ENCODE measurements around the gene PCDHGB4.

Gene PCDHGB4

GRCh38 chr5:141359790-141360426 lies 27.6 kb upstream of the PCDHGB4 start, which contains the start of gene PCDHGB2:
Gene PCDHGB2 (plus strand): TSS chr5:141359994. CDS start chr5:141360136, 142 bp downstream.
- Histone ChIP-seq H3K36me3 (replicated peaks; ENCODE audit: insufficient read depth, low read length) (no peaks in the 10 kb centered on the region), H3K4me2 (ENCODE audit: low read depth, low read length) (peak within 1 kb of the TSS; percentile 46), H4K20me1 (ENCODE audit: insufficient read depth, low read length) (no peaks in the 10 kb centered on the region), H3K9me2 (replicated peaks; ENCODE audit: insufficient read depth, low read length) (no peaks in the 10 kb centered on the region), H3F3A (ENCODE audit: insufficient read depth, low read length) (no peaks in the 10 kb centered on the region), H3K9ac (ENCODE audit: low read length) (no peak within 1 kb of the TSS), H3K4me1 (ENCODE audit: low read length) (no peaks in the 10 kb centered on the region), H3K4me3 (ENCODE audit: low read length) (peak within 1 kb of the TSS; percentile 48), H3K27me3 (replicated peaks; ENCODE audit: insufficient read depth, low read length) (no peaks in the 10 kb centered on the region; the same call in 1 of the 2 replicates), H3K9me3 (replicated peaks; ENCODE audit: insufficient read depth, low read length) (no peaks in the 10 kb centered on the region), H3K79me2 (ENCODE audit: low read length) (no peaks in the 10 kb centered on the region), H2AFZ (ENCODE audit: low read length) (peak within 1 kb of the TSS; percentile 55; the same call in 1 of the 2 replicates), H3K27ac (ENCODE audit: low read length) (no peak within 1 kb of the TSS)
- TF ChIP-seq EZH2 (optimal IDR thresholded peaks at IDR 0.05; ENCODE audit: low read depth, low read length) (no peak), CTCF (IDR thresholded peaks at IDR 0.05; ENCODE audit: low read length) (peak; percentile 46), EZH2phosphoT487 (IDR thresholded peaks at IDR 0.05; ENCODE audit: low read length) (no peak)
- peak; percentile 50 for DNase-seq

- Histone ChIP-seq H3K4me3 (ENCODE audit: low read length) (no peak overlapping the region), H2AFZ (ENCODE audit: low read length) (no peak overlapping the region), H3K79me2 (ENCODE audit: low read length) (no peaks in the 10 kb centered on the region), H3K36me3 (replicated peaks; ENCODE audit: insufficient read depth, low read length) (no peaks in the 10 kb centered on the region), H3K27me3 (replicated peaks; ENCODE audit: insufficient read depth, low read length) (no peaks in the 10 kb centered on the region; the same call in 1 of the 2 replicates), H3K4me2 (ENCODE audit: low read depth, low read length) (no peak overlapping the region), H3K9me2 (replicated peaks; ENCODE audit: insufficient read depth, low read length) (no peaks in the 10 kb centered on the region), H4K20me1 (ENCODE audit: insufficient read depth, low read length) (no peaks in the 10 kb centered on the region), H3F3A (ENCODE audit: insufficient read depth, low read length) (no peaks in the 10 kb centered on the region), H3K4me1 (ENCODE audit: low read length) (no peaks in the 10 kb centered on the region), H3K9ac (ENCODE audit: low read length) (no peak overlapping the region), H3K9me3 (replicated peaks; ENCODE audit: insufficient read depth, low read length) (no peaks in the 10 kb centered on the region), H3K27ac (ENCODE audit: low read length) (no peak overlapping the region)
- no peak for DNase-seq
- TF ChIP-seq CTCF (IDR thresholded peaks at IDR 0.05; ENCODE audit: low read length), result no peak
- no peak for TF ChIP-seq EZH2phosphoT487 (IDR thresholded peaks at IDR 0.05; ENCODE audit: low read length)
- TF ChIP-seq EZH2 (optimal IDR thresholded peaks at IDR 0.05; ENCODE audit: low read depth, low read length), result no peak
Measured at GRCh38 chr5:141360685-141361084, 26.8 kb upstream of the PCDHGB4 start.

- H3K9ac ChIP-seq (ENCODE audit: low read length), result no peak overlapping the region
- TF ChIP-seq EZH2 (optimal IDR thresholded peaks at IDR 0.05; ENCODE audit: low read depth, low read length) (no peak), CTCF (IDR thresholded peaks at IDR 0.05; ENCODE audit: low read length) (no peak), EZH2phosphoT487 (IDR thresholded peaks at IDR 0.05; ENCODE audit: low read length) (no peak)
- H4K20me1 ChIP-seq (ENCODE audit: insufficient read depth, low read length), result no peaks in the 10 kb centered on the region
- no peak overlapping the region for H3K4me3 ChIP-seq (ENCODE audit: low read length)
- no peaks in the 10 kb centered on the region for H3K9me2 ChIP-seq (replicated peaks; ENCODE audit: insufficient read depth, low read length)
- no peaks in the 10 kb centered on the region for H3K9me3 ChIP-seq (replicated peaks; ENCODE audit: insufficient read depth, low read length)
- no peak overlapping the region for H3K27ac ChIP-seq (ENCODE audit: low read length)
- H3K36me3 ChIP-seq (replicated peaks; ENCODE audit: insufficient read depth, low read length), result no peaks in the 10 kb centered on the region
- H3K4me1 ChIP-seq (ENCODE audit: low read length), result no peaks in the 10 kb centered on the region
- H3K27me3 ChIP-seq (replicated peaks; ENCODE audit: insufficient read depth, low read length), result no peaks in the 10 kb centered on the region; the same call in none of the 2 replicates
- no peaks in the 10 kb centered on the region for H3F3A ChIP-seq (ENCODE audit: insufficient read depth, low read length)
- DNase-seq, result no peak
- no peak overlapping the region for H2AFZ ChIP-seq (ENCODE audit: low read length)
- H3K79me2 ChIP-seq (ENCODE audit: low read length), result no peaks in the 10 kb centered on the region
- no peak overlapping the region for H3K4me2 ChIP-seq (ENCODE audit: low read depth, low read length)
Measured at GRCh38 chr5:141362719-141363118, 24.8 kb upstream of the PCDHGB4 start.
